ENCODE results near the gene LMBRD1. TPM values are rescaled to one million over a fixed set of nuclear protein-coding genes. Genes with fewer than 3 reads are reported as not detected.
"Not testable (repeated sequence)": the region's sequence is repeated elsewhere in the genome, so short reads cannot be mapped to it uniquely, and the experiment has no call there.

LMBRD1 gene
- total and polyA plus RNA-seq, 2 of the 13 experiments (the other 11 are each of a cell fraction or from before 2014, with no cell fraction given) = 18.9 to 21.5 TPM

DNA sequence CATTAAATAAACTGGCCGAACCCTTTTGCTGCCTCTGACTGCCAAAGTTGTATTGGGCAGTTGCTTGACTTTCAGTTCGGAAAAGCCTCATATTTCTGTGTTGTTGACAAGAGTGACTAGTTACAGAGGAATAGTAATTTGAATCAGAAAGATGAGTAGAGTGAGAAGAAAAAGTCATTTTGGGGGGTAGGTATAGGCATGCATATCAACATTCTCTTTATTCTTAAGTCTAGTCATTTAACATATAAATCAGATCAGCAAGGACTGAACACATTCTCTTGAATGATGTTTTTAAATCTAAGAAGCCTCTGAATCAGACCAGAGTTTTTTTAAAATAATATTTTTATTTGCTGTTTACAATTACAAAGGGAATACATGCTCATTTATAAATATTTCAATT is 4.9 kb upstream of the LMBRD1 start:
- Histone ChIP-seq H3K4me1 (ENCODE audit: insufficient read depth, low read length) (0 out of 2 replicates have a peak, but pooled peaks cover 8% of the 10 kb centered on the region), H4K20me1 (ENCODE audit: insufficient read depth, low read length) (no peaks in the 10 kb centered on the region), H3K9me3 (ENCODE audit: low read length) (no peaks in the 10 kb centered on the region), H2AFZ (ENCODE audit: low read length) (no peak overlapping the region), H3K4me2 (ENCODE audit: low read depth, low read length) (no peak overlapping the region), H3K36me3 (replicated peaks in 1 of 2; ENCODE audit: control insufficient read depth in 1 of 2, insufficient read depth in 2 of 2, low read length in 2 of 2) (no peaks in the 10 kb centered on the region), H3K4me3 (replicated peaks in 1 of 3; ENCODE audit: insufficient read depth in 1 of 3, low read depth in 2 of 3, low read length in 3 of 3) (no peak overlapping the region), H3K27me3 (ENCODE audit: control insufficient read depth in 1 of 2, insufficient read depth in 2 of 2, low read length in 2 of 2) (no peaks in the 10 kb centered on the region), H3K79me2 (ENCODE audit: insufficient read depth, low read length) (no peaks in the 10 kb centered on the region), H3K27ac (ENCODE audit: extremely low read length, insufficient read depth, low read length) (no peak overlapping the region), H3K9ac (ENCODE audit: insufficient read depth, low read depth, low read length) (no peak overlapping the region)
- in situ Hi-C loops (cut with HindIII; ENCODE audit: extremely low pct_ligation_motif_present, low pct_unique_long_range_greater_than_20kb) (no loop called here), intact Hi-C loops (cut with micrococcal nuclease; ENCODE audit: unreplicated experiment) (no loop called here)
- ChIA-PET POLR2A (no interaction called here), CTCF (ENCODE audit: low intra/inter-chr PET ratio, low total read pairs) (no interaction called here)
- TF ChIP-seq, protein P1, sequence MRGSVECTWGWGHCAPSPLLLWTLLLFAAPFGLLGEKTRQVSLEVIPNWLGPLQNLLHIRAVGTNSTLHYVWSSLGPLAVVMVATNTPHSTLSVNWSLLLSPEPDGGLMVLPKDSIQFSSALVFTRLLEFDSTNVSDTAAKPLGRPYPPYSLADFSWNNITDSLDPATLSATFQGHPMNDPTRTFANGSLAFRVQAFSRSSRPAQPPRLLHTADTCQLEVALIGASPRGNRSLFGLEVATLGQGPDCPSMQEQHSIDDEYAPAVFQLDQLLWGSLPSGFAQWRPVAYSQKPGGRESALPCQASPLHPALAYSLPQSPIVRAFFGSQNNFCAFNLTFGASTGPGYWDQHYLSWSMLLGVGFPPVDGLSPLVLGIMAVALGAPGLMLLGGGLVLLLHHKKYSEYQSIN (CRISPR knock-in tag; IDR thresholded peaks at IDR 0.05; ENCODE audit: borderline replicate concordance) = no peak
- ATAC-seq (no peak), DNase-seq (ENCODE audit: low spot score) (no peak), FAIRE-seq (no peak)
- BruUV-seq (replicated peaks) = no TSS peak
- WGBS (ENCODE audit: low lambda C conversion rate) = 67% methylated on average over 2 of the region's 2 CpGs

DNA sequence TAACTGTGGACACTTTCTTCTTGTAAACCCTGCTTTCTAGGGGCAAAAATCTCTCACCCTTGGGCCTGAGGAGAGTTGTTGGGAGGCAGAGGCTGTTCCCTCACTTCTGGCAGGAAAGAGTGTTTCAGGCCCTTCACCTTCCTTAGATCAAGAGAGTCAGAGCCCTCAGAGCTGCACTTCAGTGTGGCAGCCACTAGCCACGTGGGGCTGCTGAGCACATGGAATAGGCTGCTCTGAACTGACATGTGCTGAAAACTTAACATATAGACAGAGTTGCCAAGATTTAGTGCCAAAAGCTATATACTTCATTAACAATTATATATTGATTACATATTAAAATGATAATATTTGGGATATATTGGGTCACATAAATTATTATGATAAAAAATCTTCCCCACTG is 4.4 kb upstream of the LMBRD1 start:
- H3K4me1 ChIP-seq (ENCODE audit: insufficient read depth, low read length) = 0 out of 2 replicates have a peak, but pooled peaks cover 8% of the 10 kb centered on the region
- H3K9ac ChIP-seq (ENCODE audit: insufficient read depth, low read depth, low read length) = no peak overlapping the region
- no peak overlapping the region for H3K4me3 ChIP-seq (replicated peaks in 1 of 3; ENCODE audit: insufficient read depth in 1 of 3, low read depth in 2 of 3, low read length in 3 of 3)
- no peak for ATAC-seq
- H3K27me3 ChIP-seq (ENCODE audit: control insufficient read depth in 1 of 2, insufficient read depth in 2 of 2, low read length in 2 of 2) = no peaks in the 10 kb centered on the region; a peak in 1 of 5 replicates
- FAIRE-seq = no peak
- ChIA-PET POLR2A (no interaction called here), CTCF (ENCODE audit: low intra/inter-chr PET ratio, low total read pairs) (no interaction called here)
- no peak for DNase-seq (ENCODE audit: low spot score)
- H3K79me2 ChIP-seq (ENCODE audit: insufficient read depth, low read length) = peaks cover 2% of the 10 kb centered on the region
- in situ Hi-C loops (cut with HindIII; ENCODE audit: extremely low pct_ligation_motif_present, low pct_unique_long_range_greater_than_20kb) (no loop called here), intact Hi-C loops (cut with micrococcal nuclease; ENCODE audit: unreplicated experiment) (no loop called here)
- no peak for TF ChIP-seq ZNF224 (CRISPR knock-in tag; IDR thresholded peaks at IDR 0.05)
- TF ChIP-seq, protein P2, sequence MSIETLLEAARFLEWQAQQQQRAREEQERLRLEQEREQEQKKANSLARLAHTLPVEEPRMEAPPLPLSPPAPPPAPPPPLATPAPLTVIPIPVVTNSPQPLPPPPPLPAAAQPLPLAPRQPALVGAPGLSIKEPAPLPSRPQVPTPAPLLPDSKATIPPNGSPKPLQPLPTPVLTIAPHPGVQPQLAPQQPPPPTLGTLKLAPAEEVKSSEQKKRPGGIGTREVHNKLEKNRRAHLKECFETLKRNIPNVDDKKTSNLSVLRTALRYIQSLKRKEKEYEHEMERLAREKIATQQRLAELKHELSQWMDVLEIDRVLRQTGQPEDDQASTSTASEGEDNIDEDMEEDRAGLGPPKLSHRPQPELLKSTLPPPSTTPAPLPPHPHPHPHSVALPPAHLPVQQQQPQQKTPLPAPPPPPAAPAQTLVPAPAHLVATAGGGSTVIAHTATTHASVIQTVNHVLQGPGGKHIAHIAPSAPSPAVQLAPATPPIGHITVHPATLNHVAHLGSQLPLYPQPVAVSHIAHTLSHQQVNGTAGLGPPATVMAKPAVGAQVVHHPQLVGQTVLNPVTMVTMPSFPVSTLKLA (IDR thresholded peaks at IDR 0.05) = peak; percentile 59; the same call in 1 of the 2 replicates
- no peaks in the 10 kb centered on the region for H4K20me1 ChIP-seq (ENCODE audit: insufficient read depth, low read length)
- 0% methylated on average over 1 of the region's 1 CpG for WGBS (ENCODE audit: low lambda C conversion rate)
- no peak overlapping the region for H3K4me2 ChIP-seq (ENCODE audit: low read depth, low read length)
- H2AFZ ChIP-seq (ENCODE audit: low read length) = no peak overlapping the region
- H3K27ac ChIP-seq (ENCODE audit: extremely low read length, insufficient read depth, low read length) = no peak overlapping the region
- BruUV-seq (replicated peaks) = no TSS peak
- H3K36me3 ChIP-seq (replicated peaks in 1 of 2; ENCODE audit: control insufficient read depth in 1 of 2, insufficient read depth in 2 of 2, low read length in 2 of 2) = no peaks in the 10 kb centered on the region
- no peaks in the 10 kb centered on the region for H3K9me3 ChIP-seq (ENCODE audit: low read length)

DNA sequence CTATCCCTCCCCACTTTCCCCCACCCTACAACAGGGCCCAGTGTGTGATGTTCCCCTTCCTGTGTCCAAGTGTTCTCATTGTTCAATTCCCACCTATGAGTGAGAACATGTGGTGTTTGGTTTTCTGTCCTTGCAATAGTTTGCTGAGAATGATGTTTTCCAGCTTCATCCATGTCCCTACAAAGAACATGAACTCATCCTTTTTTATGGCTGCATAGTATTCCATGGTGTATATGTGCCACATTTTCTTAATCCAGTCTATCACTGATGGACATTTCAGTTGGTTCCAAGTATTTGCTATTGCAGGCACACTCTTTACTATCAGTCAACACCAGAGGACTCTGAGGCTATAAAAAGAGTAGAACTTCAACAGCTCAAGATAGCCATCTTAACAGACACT is 2.0 kb upstream of the LMBRD1 start:
- H3K4me2 ChIP-seq (ENCODE audit: low read depth, low read length); H2AFZ ChIP-seq (ENCODE audit: low read length); H4K20me1 ChIP-seq (ENCODE audit: insufficient read depth, low read length); H3K36me3 ChIP-seq (replicated peaks in 1 of 2; ENCODE audit: control insufficient read depth in 1 of 2, insufficient read depth in 2 of 2, low read length in 2 of 2); in situ Hi-C loops (cut with HindIII; ENCODE audit: extremely low pct_ligation_motif_present, low pct_unique_long_range_greater_than_20kb); CTCF ChIA-PET (ENCODE audit: low intra/inter-chr PET ratio, low total read pairs); H3K9ac ChIP-seq (ENCODE audit: insufficient read depth, low read depth, low read length); POLR2A ChIA-PET; H3K27me3 ChIP-seq (ENCODE audit: control insufficient read depth in 1 of 2, insufficient read depth in 2 of 2, low read length in 2 of 2); H3K27ac ChIP-seq (ENCODE audit: extremely low read length, insufficient read depth, low read length); DNase-seq (ENCODE audit: low spot score); FAIRE-seq; ATAC-seq; H3K9me3 ChIP-seq (ENCODE audit: low read length); BruUV-seq (replicated peaks); H3K4me3 ChIP-seq (replicated peaks in 1 of 3; ENCODE audit: insufficient read depth in 1 of 3, low read depth in 2 of 3, low read length in 3 of 3): not testable (repeated sequence)
- H3K4me1 ChIP-seq (ENCODE audit: insufficient read depth, low read length) = peaks cover 20% of the 10 kb centered on the region; the same call in 1 of the 2 replicates
- intact Hi-C loops (cut with micrococcal nuclease; ENCODE audit: unreplicated experiment) = loop anchor here (5.0 kb wide), 1 partner anchor 66 kb away; no protein-coding TSS in a partner anchor
- peaks cover 14% of the 10 kb centered on the region for H3K79me2 ChIP-seq (ENCODE audit: insufficient read depth, low read length)

Measured in HepG2 (cell line).